ENCODE data around the gene SPATA31A1.
"Not testable (repeated sequence)": the region's sequence is repeated elsewhere in the genome, so short reads cannot be mapped to it uniquely, and the experiment has no call there.

Gene SPATA31A1

DNA sequence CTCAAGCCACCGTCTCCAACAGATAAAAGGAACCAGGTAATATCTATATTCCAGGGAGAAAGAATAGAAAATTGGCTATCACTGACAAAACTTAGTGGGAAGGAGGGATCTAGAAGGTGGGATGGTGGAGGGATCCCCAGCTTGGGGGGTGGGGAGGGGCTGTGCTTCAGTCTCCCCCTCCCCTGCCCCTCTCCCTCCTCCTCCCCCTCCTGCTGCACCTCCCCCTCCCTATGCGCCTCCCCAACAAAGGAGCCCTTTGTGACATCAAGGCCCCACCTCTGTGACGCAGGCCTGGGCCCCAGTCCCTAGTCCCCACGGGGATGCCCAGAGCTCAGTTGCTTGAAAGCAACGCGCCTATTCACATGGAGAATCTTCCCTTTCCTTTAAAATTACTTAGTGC lies at the start of gene SPATA31A1:
SPATA31A1 (plus strand) TSS at position 301 of the 400 bp plus-strand sequence; CDS start at position 363, 62 bp downstream.
- DNase-seq, result not testable (repeated sequence)

DNA sequence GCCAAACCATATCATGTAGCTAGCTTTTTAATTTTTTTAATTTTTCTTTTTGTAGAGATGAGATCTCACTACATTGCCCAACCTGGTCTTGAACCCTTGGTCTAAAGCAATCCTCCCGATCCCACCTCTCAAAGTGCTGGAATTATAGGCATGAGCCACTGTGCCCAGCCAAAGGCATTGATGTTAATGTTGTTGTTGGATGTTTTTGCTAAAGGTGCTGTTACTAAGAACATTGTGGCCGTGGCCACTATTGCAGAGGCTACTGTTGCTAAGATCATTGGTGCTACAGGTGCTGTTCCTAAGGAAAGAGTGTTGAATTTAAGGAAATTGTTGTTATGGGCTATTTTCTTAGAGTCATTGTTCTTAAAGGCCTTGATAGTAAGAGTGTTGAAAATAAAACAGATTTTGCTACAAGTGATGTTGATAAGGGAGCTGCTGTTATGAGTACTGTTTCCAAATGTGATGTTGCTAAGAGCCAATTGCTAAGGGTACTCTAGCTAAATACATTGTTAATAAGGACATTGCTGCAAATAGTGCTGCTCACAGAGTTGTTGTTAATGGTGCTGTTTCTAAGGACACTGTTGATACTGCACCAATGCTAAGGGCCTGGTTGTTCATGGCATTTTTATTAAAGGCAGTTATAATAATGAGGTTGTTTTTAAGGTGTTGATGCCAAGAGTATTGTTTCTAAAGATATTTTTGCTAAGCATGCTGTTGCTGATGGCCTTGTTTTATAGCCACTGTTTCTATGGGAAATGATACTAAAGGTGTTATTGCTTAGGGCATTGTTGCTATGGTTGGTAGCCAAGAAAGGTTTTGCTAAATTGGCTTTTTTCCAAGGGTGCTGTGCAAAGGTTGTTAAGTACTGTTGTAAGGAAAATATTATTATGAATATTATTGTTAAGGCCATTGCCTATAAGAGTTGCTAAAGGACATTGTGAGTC lies 52.1 kb downstream of the SPATA31A1 start:
- not testable (repeated sequence) for DNase-seq

DNA sequence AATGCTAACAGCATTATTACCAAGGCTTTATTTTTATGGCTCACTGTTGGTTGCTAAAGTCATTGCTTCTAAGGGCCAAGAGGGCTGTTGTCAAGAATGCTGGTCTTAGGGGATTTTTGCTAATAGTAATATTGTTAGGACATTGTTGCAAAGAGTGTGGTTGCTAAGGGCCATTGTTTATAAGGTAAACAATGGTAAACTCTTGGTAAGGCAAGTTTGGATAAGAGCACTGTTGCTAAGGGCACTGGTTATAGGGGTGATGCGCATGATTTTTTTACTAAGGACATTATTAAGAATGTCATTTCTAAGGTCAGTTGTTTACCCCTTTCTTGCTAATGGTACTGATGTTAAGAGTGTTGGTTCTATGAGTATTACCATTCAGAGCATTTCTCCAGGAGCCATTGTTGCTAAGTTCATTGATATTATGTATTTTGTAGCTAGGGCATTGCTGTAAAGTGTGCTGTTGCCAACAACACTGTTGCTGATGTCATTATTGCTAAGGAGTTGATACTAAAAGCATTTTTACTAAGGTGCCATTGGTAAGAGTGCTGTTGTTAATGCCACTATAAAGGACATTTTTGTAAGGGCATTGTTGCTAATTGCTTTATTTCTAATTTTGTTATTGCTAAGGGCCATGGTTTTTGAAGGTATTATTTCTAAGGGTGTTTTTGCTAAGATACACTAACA lies 55.9 kb downstream of the SPATA31A1 start:
- DNase-seq, result not testable (repeated sequence)
